Measurements from ENCODE around the gene ZKSCAN2.

ZKSCAN2 gene

GRCh38 chr16:25260416-25260815 is 2.8 kb upstream of the ZKSCAN2 start:
- Histone ChIP-seq H3K79me2 (ENCODE audit: low read length) (peaks cover 39% of the 10 kb centered on the region), H3K9ac (ENCODE audit: low read length) (no peak overlapping the region), H3K36me3 (replicated peaks; ENCODE audit: insufficient read depth, low read length) (no peaks in the 10 kb centered on the region), H3K4me3 (ENCODE audit: low read length) (no peak overlapping the region), H3K27me3 (replicated peaks; ENCODE audit: insufficient read depth, low read length) (no peaks in the 10 kb centered on the region), H3K4me2 (ENCODE audit: low read depth, low read length) (no peak overlapping the region), H2AFZ (ENCODE audit: low read length) (no peak overlapping the region), H3K4me1 (ENCODE audit: low read length) (peaks cover 12% of the 10 kb centered on the region), H3K27ac (ENCODE audit: low read length) (no peak overlapping the region), H3K9me2 (replicated peaks; ENCODE audit: insufficient read depth, low read length) (no peaks in the 10 kb centered on the region), H3K9me3 (replicated peaks; ENCODE audit: insufficient read depth, low read length) (no peaks in the 10 kb centered on the region), H3F3A (ENCODE audit: insufficient read depth, low read length) (0 out of 2 replicates have a peak, but pooled peaks cover 4% of the 10 kb centered on the region), H4K20me1 (ENCODE audit: insufficient read depth, low read length) (no peaks in the 10 kb centered on the region)
- DNase-seq: no peak
- TF ChIP-seq EZH2phosphoT487 (IDR thresholded peaks at IDR 0.05; ENCODE audit: low read length) (no peak), EZH2 (optimal IDR thresholded peaks at IDR 0.05; ENCODE audit: low read depth, low read length) (no peak)
- TF ChIP-seq, protein P1, sequence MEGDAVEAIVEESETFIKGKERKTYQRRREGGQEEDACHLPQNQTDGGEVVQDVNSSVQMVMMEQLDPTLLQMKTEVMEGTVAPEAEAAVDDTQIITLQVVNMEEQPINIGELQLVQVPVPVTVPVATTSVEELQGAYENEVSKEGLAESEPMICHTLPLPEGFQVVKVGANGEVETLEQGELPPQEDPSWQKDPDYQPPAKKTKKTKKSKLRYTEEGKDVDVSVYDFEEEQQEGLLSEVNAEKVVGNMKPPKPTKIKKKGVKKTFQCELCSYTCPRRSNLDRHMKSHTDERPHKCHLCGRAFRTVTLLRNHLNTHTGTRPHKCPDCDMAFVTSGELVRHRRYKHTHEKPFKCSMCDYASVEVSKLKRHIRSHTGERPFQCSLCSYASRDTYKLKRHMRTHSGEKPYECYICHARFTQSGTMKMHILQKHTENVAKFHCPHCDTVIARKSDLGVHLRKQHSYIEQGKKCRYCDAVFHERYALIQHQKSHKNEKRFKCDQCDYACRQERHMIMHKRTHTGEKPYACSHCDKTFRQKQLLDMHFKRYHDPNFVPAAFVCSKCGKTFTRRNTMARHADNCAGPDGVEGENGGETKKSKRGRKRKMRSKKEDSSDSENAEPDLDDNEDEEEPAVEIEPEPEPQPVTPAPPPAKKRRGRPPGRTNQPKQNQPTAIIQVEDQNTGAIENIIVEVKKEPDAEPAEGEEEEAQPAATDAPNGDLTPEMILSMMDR (IDR thresholded peaks at IDR 0.05; ENCODE audit: low read length): no peak

- H3K4me3 ChIP-seq (ENCODE audit: low read length): peak overlapping the region; percentile 79
- H3F3A ChIP-seq (ENCODE audit: insufficient read depth, low read length): 0 out of 2 replicates have a peak, but pooled peaks cover 4% of the 10 kb centered on the region
- no peaks in the 10 kb centered on the region for H3K27me3 ChIP-seq (replicated peaks; ENCODE audit: insufficient read depth, low read length)
- H3K27ac ChIP-seq (ENCODE audit: low read length): no peak overlapping the region
- peaks cover 39% of the 10 kb centered on the region for H3K79me2 ChIP-seq (ENCODE audit: low read length)
- no peak overlapping the region for H2AFZ ChIP-seq (ENCODE audit: low read length)
- H4K20me1 ChIP-seq (ENCODE audit: insufficient read depth, low read length): no peaks in the 10 kb centered on the region
- peak overlapping the region; percentile 99; the same call in 1 of the 2 replicates for H3K9ac ChIP-seq (ENCODE audit: low read length)
- peaks cover 12% of the 10 kb centered on the region for H3K4me1 ChIP-seq (ENCODE audit: low read length)
- no peak for TF ChIP-seq EZH2 (optimal IDR thresholded peaks at IDR 0.05; ENCODE audit: low read depth, low read length)
- TF ChIP-seq, protein P1 (IDR thresholded peaks at IDR 0.05; ENCODE audit: low read length): no peak
- TF ChIP-seq EZH2phosphoT487 (IDR thresholded peaks at IDR 0.05; ENCODE audit: low read length): no peak
- H3K4me2 ChIP-seq (ENCODE audit: low read depth, low read length): peak overlapping the region; percentile 94
- H3K9me3 ChIP-seq (replicated peaks; ENCODE audit: insufficient read depth, low read length): no peaks in the 10 kb centered on the region
- H3K36me3 ChIP-seq (replicated peaks; ENCODE audit: insufficient read depth, low read length): no peaks in the 10 kb centered on the region
- no peaks in the 10 kb centered on the region for H3K9me2 ChIP-seq (replicated peaks; ENCODE audit: insufficient read depth, low read length)
- no peak for DNase-seq
These were observed 1.2 kb upstream of the ZKSCAN2 start for GRCh38 chr16:25258861-25259179.

DNA sequence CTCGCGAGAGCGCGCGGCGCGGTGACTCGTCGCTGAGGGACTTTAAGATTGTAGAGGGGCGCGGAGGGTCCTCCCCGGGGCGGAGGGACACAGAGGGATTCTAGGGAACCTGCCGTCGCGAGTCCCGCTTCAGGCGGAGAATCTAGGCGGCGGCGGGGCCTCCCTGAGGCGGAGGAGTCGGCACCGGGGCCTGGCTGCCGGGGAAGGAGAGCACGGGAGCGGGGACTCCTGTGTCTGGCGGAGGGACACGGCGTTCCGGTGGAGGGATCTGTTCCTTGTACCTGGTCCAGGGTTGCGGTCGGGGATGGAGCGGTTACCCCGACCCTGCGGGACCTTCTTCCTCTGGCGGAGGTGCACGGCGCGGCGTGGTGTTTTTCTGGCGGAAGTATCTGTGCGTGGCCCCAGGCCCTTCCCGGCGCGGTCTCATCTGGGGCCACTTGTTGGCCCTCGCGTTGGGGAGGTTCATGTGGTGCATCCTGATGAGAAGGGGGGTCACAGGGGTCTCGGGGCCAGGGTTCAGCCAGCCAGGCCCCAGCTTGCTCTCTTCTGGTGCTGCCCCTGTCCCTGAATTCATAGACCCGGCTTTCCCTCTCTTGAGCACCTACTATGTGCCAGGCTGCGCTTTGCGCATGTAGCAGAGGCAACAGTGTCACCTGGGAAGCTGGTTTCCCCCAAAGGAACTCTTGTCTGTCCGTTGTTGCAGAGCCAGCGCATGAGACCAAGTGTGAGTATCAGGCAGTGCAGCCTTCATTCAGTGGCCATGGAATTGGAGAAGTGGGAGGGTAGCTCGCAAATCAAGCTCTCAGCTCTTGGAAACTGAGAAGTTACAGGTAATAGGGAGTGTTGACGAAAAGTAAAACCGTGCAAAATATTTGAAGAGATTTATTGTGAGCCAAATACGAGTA is 563 bp upstream of the ZKSCAN2 start:
- Histone ChIP-seq H3K4me2 (ENCODE audit: low read depth, low read length) (peak overlapping the region; percentile 94), H3K9me3 (replicated peaks; ENCODE audit: insufficient read depth, low read length) (no peaks in the 10 kb centered on the region), H3K36me3 (replicated peaks; ENCODE audit: insufficient read depth, low read length) (no peaks in the 10 kb centered on the region), H3K27me3 (replicated peaks; ENCODE audit: insufficient read depth, low read length) (no peaks in the 10 kb centered on the region), H3K79me2 (ENCODE audit: low read length) (peaks cover 39% of the 10 kb centered on the region), H3K4me3 (ENCODE audit: low read length) (peak overlapping the region; percentile 79), H4K20me1 (ENCODE audit: insufficient read depth, low read length) (no peaks in the 10 kb centered on the region), H3K27ac (ENCODE audit: low read length) (peak overlapping the region; percentile 90), H3K4me1 (ENCODE audit: low read length) (peaks cover 12% of the 10 kb centered on the region), H3F3A (ENCODE audit: insufficient read depth, low read length) (0 out of 2 replicates have a peak, but pooled peaks cover 4% of the 10 kb centered on the region), H2AFZ (ENCODE audit: low read length) (peak overlapping the region; percentile 95), H3K9ac (ENCODE audit: low read length) (peak overlapping the region; percentile 99), H3K9me2 (replicated peaks; ENCODE audit: insufficient read depth, low read length) (no peaks in the 10 kb centered on the region)
- DNase-seq: peak; percentile 76
- TF ChIP-seq EZH2 (optimal IDR thresholded peaks at IDR 0.05; ENCODE audit: low read depth, low read length) (no peak), EZH2phosphoT487 (IDR thresholded peaks at IDR 0.05; ENCODE audit: low read length) (no peak)
- TF ChIP-seq, protein P1 (IDR thresholded peaks at IDR 0.05; ENCODE audit: low read length): no peak
